WERI-Rb-1 (cell line): ENCODE results near the gene RNF144B.

Source experiments
- DNase-seq: peaks from one replicate; pipeline ENCODE4 v3.0.0-alpha.2; 2020
- H3K27ac ChIP-seq: fragments of 250-450 bp; sonication (Bioruptor Pico); 2 replicates; pipeline ENCODE4 v1.5.1; 2020; ENCODE audit warnings: mild to moderate bottlenecking, moderate library complexity
- H3K27me3 ChIP-seq: fragments of 250-450 bp; sonication (Bioruptor Pico); 2 replicates; pipeline ENCODE4 v1.5.1; 2021; ENCODE audit warnings: mild to moderate bottlenecking, low read depth, moderate library complexity; ENCODE audit not compliant: insufficient read depth, severe bottlenecking
- H3K36me3 ChIP-seq: fragments of 250-450 bp; sonication (Bioruptor Pico); 2 replicates; pipeline ENCODE4 v1.5.1; 2020; ENCODE audit warnings: mild to moderate bottlenecking, moderate library complexity
- H3K4me3 ChIP-seq: 2 replicates; pipeline ENCODE4 v1.5.1; 2011; ENCODE audit warnings: low read depth, mild to moderate bottlenecking, control low read depth, low read length
- H3K9me3 ChIP-seq: fragments of 250-450 bp; sonication (Bioruptor Pico); 2 replicates; pipeline ENCODE4 v1.5.1; 2021; ENCODE audit warnings: mild to moderate bottlenecking, moderate library complexity; ENCODE audit not compliant: severe bottlenecking
- TF ChIP-seq, protein P1 (sequence below): IDR thresholded peaks from 2 replicates; pipeline ENCODE4 v1.5.1; 2011; ENCODE audit warnings: low read depth, mild to moderate bottlenecking, control low read depth, inconsistent platforms, low read length

Gene RNF144B

DNA sequence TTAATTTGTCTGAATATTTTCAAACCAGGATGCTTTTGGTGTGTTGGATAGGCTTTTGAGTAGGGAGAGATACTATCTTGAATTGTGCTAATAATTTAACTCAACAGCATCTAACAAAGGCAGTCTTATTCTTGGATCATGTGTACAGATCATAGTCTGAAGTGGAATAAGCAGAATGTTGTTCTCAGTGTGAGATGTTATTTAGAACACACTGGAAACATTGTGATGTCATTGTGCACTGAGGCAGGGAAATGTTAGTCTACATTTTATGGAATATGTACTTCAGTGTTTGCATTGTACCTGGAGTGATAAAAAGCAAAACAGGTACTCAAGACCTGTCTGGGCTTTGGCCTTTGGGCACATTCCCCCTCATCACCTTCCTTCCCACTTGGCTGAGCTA is 35.0 kb downstream of the RNF144B start:
- H3K9me3 ChIP-seq: no peaks in the 10 kb centered on the region
- no peak for DNase-seq
- H3K27ac ChIP-seq: no peak overlapping the region
- H3K36me3 ChIP-seq: no peaks in the 10 kb centered on the region
- TF ChIP-seq, protein P1, sequence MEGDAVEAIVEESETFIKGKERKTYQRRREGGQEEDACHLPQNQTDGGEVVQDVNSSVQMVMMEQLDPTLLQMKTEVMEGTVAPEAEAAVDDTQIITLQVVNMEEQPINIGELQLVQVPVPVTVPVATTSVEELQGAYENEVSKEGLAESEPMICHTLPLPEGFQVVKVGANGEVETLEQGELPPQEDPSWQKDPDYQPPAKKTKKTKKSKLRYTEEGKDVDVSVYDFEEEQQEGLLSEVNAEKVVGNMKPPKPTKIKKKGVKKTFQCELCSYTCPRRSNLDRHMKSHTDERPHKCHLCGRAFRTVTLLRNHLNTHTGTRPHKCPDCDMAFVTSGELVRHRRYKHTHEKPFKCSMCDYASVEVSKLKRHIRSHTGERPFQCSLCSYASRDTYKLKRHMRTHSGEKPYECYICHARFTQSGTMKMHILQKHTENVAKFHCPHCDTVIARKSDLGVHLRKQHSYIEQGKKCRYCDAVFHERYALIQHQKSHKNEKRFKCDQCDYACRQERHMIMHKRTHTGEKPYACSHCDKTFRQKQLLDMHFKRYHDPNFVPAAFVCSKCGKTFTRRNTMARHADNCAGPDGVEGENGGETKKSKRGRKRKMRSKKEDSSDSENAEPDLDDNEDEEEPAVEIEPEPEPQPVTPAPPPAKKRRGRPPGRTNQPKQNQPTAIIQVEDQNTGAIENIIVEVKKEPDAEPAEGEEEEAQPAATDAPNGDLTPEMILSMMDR: no peak
- H3K4me3 ChIP-seq: no peak overlapping the region
- no peaks in the 10 kb centered on the region for H3K27me3 ChIP-seq

DNA sequence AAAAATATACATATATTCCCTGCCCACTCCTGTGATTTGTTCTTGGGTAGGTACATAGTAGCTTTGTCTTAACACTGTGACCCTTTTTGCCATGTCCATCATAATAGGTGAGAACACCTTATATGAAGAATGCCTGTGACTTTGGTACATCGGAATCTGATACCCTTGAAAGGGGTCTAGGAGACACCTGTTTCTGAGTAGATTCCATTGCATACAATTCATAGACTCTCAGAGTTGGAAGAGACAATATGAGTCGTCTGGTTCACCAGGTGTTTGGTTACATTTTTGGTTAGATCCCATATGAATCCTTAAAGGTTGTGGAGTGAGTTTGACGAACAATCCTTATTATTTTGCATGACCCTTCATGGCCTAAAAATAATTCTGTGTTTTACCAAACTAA is 36.3 kb downstream of the RNF144B start:
- Histone ChIP-seq H3K4me3 (no peak overlapping the region), H3K27ac (no peak overlapping the region), H3K36me3 (no peaks in the 10 kb centered on the region), H3K27me3 (no peaks in the 10 kb centered on the region), H3K9me3 (no peaks in the 10 kb centered on the region)
- TF ChIP-seq, protein P1: no peak
- no peak for DNase-seq

DNA sequence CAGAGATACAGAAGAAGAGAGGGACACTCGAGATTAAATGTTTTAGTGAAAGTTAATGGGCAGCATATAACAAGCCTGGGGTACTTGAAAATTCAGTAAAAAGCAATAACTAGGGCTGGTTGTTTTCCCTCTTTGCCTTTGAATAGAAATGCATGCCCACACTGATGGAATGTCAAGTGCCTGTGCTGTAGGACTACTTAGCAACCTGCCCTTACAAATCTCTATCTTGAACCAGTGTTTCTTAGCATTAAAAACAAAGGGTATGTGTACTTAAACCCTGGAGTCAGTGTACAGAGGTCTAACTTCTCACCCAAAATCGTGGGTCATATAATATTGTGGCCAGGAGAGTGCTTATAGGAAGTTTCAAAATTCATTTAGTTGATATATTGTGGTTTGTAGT is 37.1 kb downstream of the RNF144B start:
- Histone ChIP-seq H3K27me3 (no peaks in the 10 kb centered on the region), H3K36me3 (no peaks in the 10 kb centered on the region), H3K4me3 (no peak overlapping the region), H3K27ac (no peak overlapping the region), H3K9me3 (no peaks in the 10 kb centered on the region)
- TF ChIP-seq, protein P1: no peak
- DNase-seq: no peak

DNA sequence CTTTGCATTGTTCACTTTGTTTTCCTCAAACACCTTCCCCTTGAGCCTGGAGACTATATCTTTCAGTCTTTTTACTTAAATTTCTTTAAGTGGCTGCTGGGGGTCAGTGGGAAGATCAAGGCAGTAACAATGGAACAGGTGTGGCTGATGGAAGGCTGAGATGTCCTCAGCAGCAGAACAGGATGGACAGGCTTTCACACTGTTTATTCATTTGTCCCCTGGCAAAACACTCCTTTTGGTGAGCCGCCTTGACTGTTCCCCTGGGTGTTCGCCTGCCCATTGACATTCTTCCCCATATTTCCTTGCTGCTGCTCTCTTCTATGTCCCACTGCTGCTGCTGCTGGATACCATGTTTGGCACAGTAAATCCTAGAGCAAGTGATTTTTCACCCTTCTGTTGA is 38.1 kb downstream of the RNF144B start:
- H3K27me3 ChIP-seq: no peaks in the 10 kb centered on the region
- DNase-seq: no peak
- TF ChIP-seq, protein P1: no peak
- H3K36me3 ChIP-seq: no peaks in the 10 kb centered on the region
- H3K4me3 ChIP-seq: no peak overlapping the region
- no peak overlapping the region for H3K27ac ChIP-seq
- no peaks in the 10 kb centered on the region for H3K9me3 ChIP-seq

DNA sequence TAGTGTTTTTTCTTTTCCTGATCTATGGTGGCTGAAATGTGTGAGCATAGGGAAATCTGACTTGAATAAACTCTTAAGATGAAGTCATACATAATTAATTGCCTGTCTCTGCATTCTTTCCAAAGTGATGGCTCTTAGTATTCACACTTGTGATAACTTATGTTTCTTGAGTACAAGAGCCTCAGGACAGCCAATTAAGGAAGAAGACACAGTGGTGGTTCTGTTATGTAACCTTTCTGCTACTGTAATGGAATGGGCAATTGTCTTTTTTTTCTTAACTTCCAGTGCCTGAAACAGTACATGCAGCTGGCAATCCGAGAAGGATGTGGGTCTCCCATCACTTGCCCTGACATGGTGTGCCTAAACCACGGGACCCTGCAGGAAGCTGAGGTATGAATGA is 40.1 kb downstream of the RNF144B start:
- TF ChIP-seq, protein P1: no peak
- H3K36me3 ChIP-seq: no peaks in the 10 kb centered on the region
- no peak overlapping the region for H3K4me3 ChIP-seq
- no peak for DNase-seq
- no peaks in the 10 kb centered on the region for H3K27me3 ChIP-seq
- no peak overlapping the region for H3K27ac ChIP-seq
- no peaks in the 10 kb centered on the region for H3K9me3 ChIP-seq

DNA sequence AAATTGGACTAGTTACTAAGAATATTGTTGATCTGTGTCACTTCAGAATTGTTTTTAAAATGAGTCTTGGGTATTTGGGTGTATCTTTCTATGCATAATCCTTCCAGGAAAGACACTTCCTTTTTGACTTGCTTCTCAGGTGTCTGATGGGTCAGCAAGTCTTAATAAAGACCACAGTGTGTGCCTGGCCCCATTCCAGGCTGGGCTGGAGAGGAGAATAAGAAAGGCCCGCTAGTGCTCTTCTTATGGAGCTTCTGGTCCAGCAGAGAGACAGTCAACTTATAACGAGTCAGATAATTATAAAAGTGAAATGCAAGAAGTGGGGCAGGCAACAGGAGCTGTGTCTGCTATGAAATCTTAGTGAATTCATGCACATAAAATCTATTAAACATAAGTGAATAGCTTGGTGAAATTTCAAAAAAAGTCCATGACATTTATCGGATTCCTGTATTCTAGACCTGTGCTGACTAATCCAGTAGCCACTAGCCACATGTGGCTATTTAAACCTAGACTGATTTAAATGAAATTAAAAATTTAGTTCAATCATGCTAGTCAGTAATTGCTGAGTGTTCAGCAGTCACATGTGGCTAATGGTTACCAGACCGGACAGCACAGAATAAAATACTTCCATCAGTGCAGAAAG is 42.6 kb downstream of the RNF144B start:
- Histone ChIP-seq H3K9me3 (no peaks in the 10 kb centered on the region), H3K27ac (no peak overlapping the region), H3K27me3 (no peaks in the 10 kb centered on the region), H3K4me3 (no peak overlapping the region), H3K36me3 (no peaks in the 10 kb centered on the region)
- no peak for DNase-seq
- TF ChIP-seq, protein P1: no peak
